Spinal cord (tissue), 10 donors: Measurements from ENCODE around the gene IGSF21. TPM values are rescaled to one million over a fixed set of nuclear protein-coding genes. Genes with fewer than 3 reads are reported as not detected.
A peak's percentile ranks its signal among the peaks of the same experiment; 100 is the strongest.

ENCODE experiments used
- DNase-seq, 6 donors: peaks; one replicate each; pipeline versions ENCODE4 v3.0.0 to v3.0.0-alpha.2; 2013 to 2015; ENCODE audit warnings: low spot score in 6 of 6, low read depth in 4 of 6
- H3K27ac ChIP-seq: one replicate; pipeline ENCODE4 v1.5.1; 2013; ENCODE audit warnings: low read depth, low read length, control low read depth
- H3K27me3 ChIP-seq: one replicate; pipeline ENCODE4 v1.6.1; 2013; ENCODE audit warnings: low read length; ENCODE audit not compliant: control insufficient read depth, insufficient read depth
- H3K36me3 ChIP-seq: one replicate; pipeline ENCODE4 v1.6.1; 2013; ENCODE audit warnings: low read length; ENCODE audit not compliant: control insufficient read depth, insufficient read depth
- H3K4me1 ChIP-seq: one replicate; pipeline ENCODE4 v1.6.1; 2013; ENCODE audit warnings: low read length; ENCODE audit not compliant: control insufficient read depth, insufficient read depth
- H3K4me3 ChIP-seq: one replicate; pipeline ENCODE4 v1.5.1; 2013; ENCODE audit warnings: low read depth, low read length, control low read depth
- H3K9me3 ChIP-seq: one replicate; pipeline ENCODE4 v1.6.1; 2013; ENCODE audit warnings: low read length; ENCODE audit not compliant: control insufficient read depth, insufficient read depth
- WGBS: methylation state at CpG from one replicate; pipeline ENCODE4 v1.1.5; 2013; ENCODE audit warnings: missing lambda C conversion rate; ENCODE audit not compliant: insufficient coverage; 5-methylcytosine and 5-hydroxymethylcytosine counted together
- polyA plus RNA-seq, 2 donors: library from polyadenylated mRNA; unstranded; fragments of 120-200 nt; gene quantifications; one replicate each; pipeline ENCODE4 v1.2.1, GENCODE V29; 2013; ENCODE audit not compliant: insufficient read length in 2 of 2
- total RNA-seq, 2 donors: library from RNA; depleted of rRNA in 1 of 2; stranded (reverse); fragments of 120-200 nt in 1 of 2; fragments of >200 nt in 1 of 2; gene quantifications; one replicate each; pipeline versions ENCODE4 v1.2.3 to v1.2.4, GENCODE V29; 2013 to 2014
- donor health status: healthy.

IGSF21 gene
- total and polyA plus RNA-seq, 4 donors: 9.0 to 70.7 (median 40.7) TPM

GRCh38 chr1:18108299-18109057, 880 bp downstream of the IGSF21 start:
- Histone ChIP-seq H3K9me3 (no peaks in the 10 kb centered on the region), H3K27ac (no peak overlapping the region), H3K27me3 (peaks cover 63% of the 10 kb centered on the region), H3K4me1 (peaks cover 45% of the 10 kb centered on the region), H3K36me3 (no peaks in the 10 kb centered on the region), H3K4me3 (peak overlapping the region; percentile 39)
- DNase-seq: peak in 2 of 6 donors; percentile 69 to 75
- WGBS: 2% methylated on average over 26 of the region's 26 CpGs

- DNase-seq: peak in 2 of 6 donors; percentile 70 to 79
- peaks cover 45% of the 10 kb centered on the region for H3K4me1 ChIP-seq
- no peaks in the 10 kb centered on the region for H3K36me3 ChIP-seq
- H3K9me3 ChIP-seq: no peaks in the 10 kb centered on the region
- no peak overlapping the region for H3K27ac ChIP-seq
- peaks cover 63% of the 10 kb centered on the region for H3K27me3 ChIP-seq
- H3K4me3 ChIP-seq: peak overlapping the region; percentile 39
- 0% methylated on average over 29 of the region's 32 CpGs for WGBS
These were observed 1.6 kb downstream of the IGSF21 start for GRCh38 chr1:18109058-18109755.

GRCh38 chr1:18109756-18110597, 2.4 kb downstream of the IGSF21 start:
- Histone ChIP-seq H3K27me3 (peaks cover 63% of the 10 kb centered on the region), H3K36me3 (no peaks in the 10 kb centered on the region), H3K4me1 (peaks cover 45% of the 10 kb centered on the region), H3K4me3 (peak overlapping the region; percentile 36), H3K9me3 (no peaks in the 10 kb centered on the region), H3K27ac (no peak overlapping the region)
- under 1% methylated on average over 59 of the region's 60 CpGs for WGBS
- peak in 2 of 6 donors; percentile 70 to 73 for DNase-seq

GRCh38 chr1:18110598-18110939, 3.0 kb downstream of the IGSF21 start:
- DNase-seq: no peak
- no peak overlapping the region for H3K27ac ChIP-seq
- peaks cover 60% of the 10 kb centered on the region for H3K27me3 ChIP-seq
- 4% methylated on average over 14 of the region's 17 CpGs for WGBS
- H3K4me1 ChIP-seq: peaks cover 45% of the 10 kb centered on the region
- H3K36me3 ChIP-seq: no peaks in the 10 kb centered on the region
- H3K9me3 ChIP-seq: no peaks in the 10 kb centered on the region
- peak overlapping the region; percentile 36 for H3K4me3 ChIP-seq

- DNase-seq: peak in 1 of 6 donors; percentile 68
- Histone ChIP-seq H3K4me1 (peaks cover 45% of the 10 kb centered on the region), H3K27ac (no peak overlapping the region), H3K27me3 (peaks cover 56% of the 10 kb centered on the region), H3K36me3 (no peaks in the 10 kb centered on the region), H3K9me3 (no peaks in the 10 kb centered on the region), H3K4me3 (peak overlapping the region; percentile 36)
- WGBS: 3% methylated on average over 24 of the region's 30 CpGs
These were observed 3.4 kb downstream of the IGSF21 start for GRCh38 chr1:18110968-18111367.

GRCh38 chr1:18111605-18112297, 4.2 kb downstream of the IGSF21 start:
- DNase-seq: no peak
- Histone ChIP-seq H3K27ac (no peak overlapping the region), H3K4me1 (peaks cover 41% of the 10 kb centered on the region), H3K9me3 (no peaks in the 10 kb centered on the region), H3K36me3 (no peaks in the 10 kb centered on the region), H3K27me3 (peaks cover 50% of the 10 kb centered on the region), H3K4me3 (no peak overlapping the region)
- WGBS: 29% methylated on average over 4 of the region's 12 CpGs

GRCh38 chr1:18112611-18113010, 5.0 kb downstream of the IGSF21 start:
- Histone ChIP-seq H3K27ac (no peak overlapping the region), H3K4me3 (no peak overlapping the region), H3K4me1 (peaks cover 42% of the 10 kb centered on the region), H3K27me3 (peaks cover 43% of the 10 kb centered on the region), H3K36me3 (no peaks in the 10 kb centered on the region), H3K9me3 (no peaks in the 10 kb centered on the region)
- 80% methylated on average over 1 of the region's 3 CpGs for WGBS
- DNase-seq: no peak

GRCh38 chr1:18114726-18115410, 7.3 kb downstream of the IGSF21 start:
- no peaks in the 10 kb centered on the region for H3K9me3 ChIP-seq
- 72% methylated on average over 3 of the region's 3 CpGs for WGBS
- H3K4me3 ChIP-seq: no peak overlapping the region
- no peaks in the 10 kb centered on the region for H3K36me3 ChIP-seq
- no peak overlapping the region for H3K27ac ChIP-seq
- H3K27me3 ChIP-seq: peaks cover 33% of the 10 kb centered on the region
- peaks cover 34% of the 10 kb centered on the region for H3K4me1 ChIP-seq
- no peak for DNase-seq

GRCh38 chr1:18116777-18117176, 9.2 kb downstream of the IGSF21 start:
- H3K9me3 ChIP-seq: no peaks in the 10 kb centered on the region
- H3K27me3 ChIP-seq: peaks cover 20% of the 10 kb centered on the region
- WGBS: 79% methylated on average over 1 of the region's 1 CpG

More at GRCh38 chr1:18116777-18117176, 9.2 kb downstream of the IGSF21 start:
- H3K36me3 ChIP-seq: no peaks in the 10 kb centered on the region
- no peak overlapping the region for H3K4me3 ChIP-seq
- no peak for DNase-seq
- H3K27ac ChIP-seq: no peak overlapping the region
- H3K4me1 ChIP-seq: peaks cover 21% of the 10 kb centered on the region
